GM12878 (cell line): ENCODE data around the gene SCRN1.

Experiments
- ELK1 ChIP-seq: IDR thresholded peaks from 2 replicates; pipeline ENCODE4 v1.6.1; 2012; ENCODE audit warnings: low read depth, low read length, improper control_type of control experiment
- FOXM1 ChIP-seq: IDR thresholded peaks from 2 replicates; pipeline ENCODE4 v1.6.1; 2012; ENCODE audit warnings: low read depth, mild to moderate bottlenecking, inconsistent platforms, low read length, moderate library complexity
- MYC ChIP-seq: IDR thresholded peaks from 2 replicates; pipeline ENCODE4 v1.6.1; 2011; ENCODE audit warnings: mild to moderate bottlenecking, low read length, moderate library complexity, inconsistent platforms; ENCODE audit not compliant: insufficient read depth, insufficient replicate concordance, insufficient read length, severe bottlenecking
- POLR2A ChIP-seq: IDR thresholded peaks from 2 replicates; pipeline ENCODE4 v1.6.1; 2011; ENCODE audit warnings: low read depth, mild to moderate bottlenecking, low read length
- SMAD1 ChIP-seq: fragments of 450-650 bp; IDR thresholded peaks from 2 replicates; pipeline ENCODE4 v1.6.1; 2018; ENCODE audit warnings: mild to moderate bottlenecking, low read depth; ENCODE audit not compliant: partially characterized antibody
- YY1 ChIP-seq: IDR thresholded peaks from 2 replicates; pipeline ENCODE4 v1.6.1; 2011; ENCODE audit warnings: low read depth, mild to moderate bottlenecking, low read length
- TF ChIP-seq, protein P1 (sequence below): IDR thresholded peaks from 2 replicates; pipeline ENCODE4 v1.6.1; 2011; ENCODE audit warnings: low read depth, low read length, improper control_type of control experiment, borderline replicate concordance
- TF ChIP-seq, protein P2 (sequence below): IDR thresholded peaks from 2 replicates; pipeline ENCODE4 v1.6.1; 2012; ENCODE audit warnings: low read depth, low read length, improper control_type of control experiment

- TF ChIP-seq POLR2A, result no peak
- TF ChIP-seq SMAD1, result no peak
- TF ChIP-seq, protein P1, sequence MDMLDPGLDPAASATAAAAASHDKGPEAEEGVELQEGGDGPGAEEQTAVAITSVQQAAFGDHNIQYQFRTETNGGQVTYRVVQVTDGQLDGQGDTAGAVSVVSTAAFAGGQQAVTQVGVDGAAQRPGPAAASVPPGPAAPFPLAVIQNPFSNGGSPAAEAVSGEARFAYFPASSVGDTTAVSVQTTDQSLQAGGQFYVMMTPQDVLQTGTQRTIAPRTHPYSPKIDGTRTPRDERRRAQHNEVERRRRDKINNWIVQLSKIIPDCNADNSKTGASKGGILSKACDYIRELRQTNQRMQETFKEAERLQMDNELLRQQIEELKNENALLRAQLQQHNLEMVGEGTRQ, result no peak
- TF ChIP-seq, protein P2, sequence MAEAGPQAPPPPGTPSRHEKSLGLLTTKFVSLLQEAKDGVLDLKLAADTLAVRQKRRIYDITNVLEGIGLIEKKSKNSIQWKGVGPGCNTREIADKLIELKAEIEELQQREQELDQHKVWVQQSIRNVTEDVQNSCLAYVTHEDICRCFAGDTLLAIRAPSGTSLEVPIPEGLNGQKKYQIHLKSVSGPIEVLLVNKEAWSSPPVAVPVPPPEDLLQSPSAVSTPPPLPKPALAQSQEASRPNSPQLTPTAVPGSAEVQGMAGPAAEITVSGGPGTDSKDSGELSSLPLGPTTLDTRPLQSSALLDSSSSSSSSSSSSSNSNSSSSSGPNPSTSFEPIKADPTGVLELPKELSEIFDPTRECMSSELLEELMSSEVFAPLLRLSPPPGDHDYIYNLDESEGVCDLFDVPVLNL, result no peak
- TF ChIP-seq ELK1, result no peak
- TF ChIP-seq FOXM1, result no peak
- no peak for TF ChIP-seq YY1
- TF ChIP-seq MYC, result no peak
Observed at GRCh38 chr7:29955799-29956486, 33.7 kb downstream of the SCRN1 start.
